Peyer's patch (tissue), 4 donors: ENCODE results near the gene VPREB3. TPM values are rescaled to one million over a fixed set of nuclear protein-coding genes. Genes with fewer than 3 reads are reported as not detected.

ENCODE experiments used
- DNase-seq, 3 donors: peaks; one replicate each; pipeline ENCODE4 v3.0.0-alpha.2; 2017 to 2019
- H3K27ac ChIP-seq, 4 donors: fragments of 200-600 bp; sonication (generic); one replicate each; pipeline ENCODE4 v1.5.1; 2016 to 2019
- H3K27me3 ChIP-seq, 2 donors: fragments of 200-600 bp; sonication (generic); one replicate each; pipeline ENCODE4 v1.5.1; 2019
- H3K36me3 ChIP-seq, 3 donors: fragments of 200-600 bp; sonication (generic); one replicate each; pipeline ENCODE4 v1.5.1; 2016 to 2019
- H3K4me1 ChIP-seq, 4 donors: fragments of 200-600 bp; sonication (generic); one replicate each; pipeline ENCODE4 v1.5.1; 2016 to 2019
- H3K4me3 ChIP-seq, 4 donors: fragments of 200-600 bp; sonication (generic); 1 replicate in 3 of 4; 2 replicates in 1 of 4; pipeline ENCODE4 v1.5.1; 2016 to 2019; ENCODE audit warnings: mild to moderate bottlenecking in 1 of 4
- H3K9me3 ChIP-seq, 4 donors: fragments of 200-600 bp; sonication (generic); one replicate each; pipeline ENCODE4 v1.5.1; 2016 to 2019; ENCODE audit warnings: mild to moderate bottlenecking in 1 of 4
- CTCF ChIP-seq, 6 experiments: fragments of 450-650 bp in 4 of 6; fragments of 200-600 bp in 2 of 6; sonication (generic) in 1 of 6; IDR thresholded peaks; one replicate each; pipeline ENCODE4 v1.5.1; 2017 to 2019; ENCODE audit warnings: antibody characterized with exemption in 6 of 6, mild to moderate bottlenecking in 3 of 6, moderate library complexity in 1 of 6
- POLR2A ChIP-seq, 2 donors: fragments of 450-650 bp; IDR thresholded peaks; one replicate each; pipeline ENCODE4 v1.5.1; 2017; ENCODE audit warnings: antibody characterized with exemption in 2 of 2, mild to moderate bottlenecking in 2 of 2, moderate library complexity in 2 of 2
- total RNA-seq, 4 donors: library from RNA; depleted of rRNA; stranded (reverse); fragments of >200 nt; gene quantifications; one replicate each; pipeline ENCODE4 v1.1.0, GENCODE V29; 2016

The VPREB3 gene
- total RNA-seq, 4 donors from 2014 or later = 29.7 TPM; not detected in 3

GRCh38 chr22:23718371-23719165, 35.7 kb downstream of the VPREB3 start:
- DNase-seq = no peak
- H3K36me3 ChIP-seq = peaks cover 0 to 14% (median 0%) of the 10 kb centered on the region in 3 donors
- no peak overlapping the region for H3K27ac ChIP-seq

GRCh38 chr22:23716811-23717801, 37.1 kb downstream of the VPREB3 start:
- Histone ChIP-seq H3K27ac (peak overlapping the region; percentile 60 to 83 (median 76)), H3K9me3 (no peaks in the 10 kb centered on the region)

More at GRCh38 chr22:23718371-23719165, 35.7 kb downstream of the VPREB3 start:
- H3K4me3 ChIP-seq = no peak overlapping the region
- peaks cover 0 to 15% (median 8%) of the 10 kb centered on the region in 4 donors for H3K4me1 ChIP-seq
- no peaks in the 10 kb centered on the region for H3K27me3 ChIP-seq
- H3K9me3 ChIP-seq = no peaks in the 10 kb centered on the region
- no peak for TF ChIP-seq CTCF (IDR thresholded peaks at IDR 0.05)
- TF ChIP-seq POLR2A (IDR thresholded peaks at IDR 0.05) = no peak

GRCh38 chr22:23715806-23716375, 38.3 kb downstream of the VPREB3 start:
- Histone ChIP-seq H3K4me3 (peak overlapping the region in 3 of 4 donors; percentile 80 to 91 (median 83)), H3K9me3 (no peaks in the 10 kb centered on the region), H3K27ac (peak overlapping the region in 1 of 4 donors; percentile 21)

More at GRCh38 chr22:23716811-23717801, 37.1 kb downstream of the VPREB3 start:
- H3K4me1 ChIP-seq = peaks cover 0 to 15% (median 8%) of the 10 kb centered on the region in 4 donors
- DNase-seq = peak; percentile 85 to 94 (median 89)
- H3K27me3 ChIP-seq = no peaks in the 10 kb centered on the region
- H3K4me3 ChIP-seq = peak overlapping the region; percentile 60 to 91 (median 82)
- peaks cover 0 to 28% (median 0%) of the 10 kb centered on the region in 3 donors for H3K36me3 ChIP-seq
- TF ChIP-seq CTCF (IDR thresholded peaks at IDR 0.05) (no peak), POLR2A (IDR thresholded peaks at IDR 0.05) (peak; percentile 82 to 90)

DNA sequence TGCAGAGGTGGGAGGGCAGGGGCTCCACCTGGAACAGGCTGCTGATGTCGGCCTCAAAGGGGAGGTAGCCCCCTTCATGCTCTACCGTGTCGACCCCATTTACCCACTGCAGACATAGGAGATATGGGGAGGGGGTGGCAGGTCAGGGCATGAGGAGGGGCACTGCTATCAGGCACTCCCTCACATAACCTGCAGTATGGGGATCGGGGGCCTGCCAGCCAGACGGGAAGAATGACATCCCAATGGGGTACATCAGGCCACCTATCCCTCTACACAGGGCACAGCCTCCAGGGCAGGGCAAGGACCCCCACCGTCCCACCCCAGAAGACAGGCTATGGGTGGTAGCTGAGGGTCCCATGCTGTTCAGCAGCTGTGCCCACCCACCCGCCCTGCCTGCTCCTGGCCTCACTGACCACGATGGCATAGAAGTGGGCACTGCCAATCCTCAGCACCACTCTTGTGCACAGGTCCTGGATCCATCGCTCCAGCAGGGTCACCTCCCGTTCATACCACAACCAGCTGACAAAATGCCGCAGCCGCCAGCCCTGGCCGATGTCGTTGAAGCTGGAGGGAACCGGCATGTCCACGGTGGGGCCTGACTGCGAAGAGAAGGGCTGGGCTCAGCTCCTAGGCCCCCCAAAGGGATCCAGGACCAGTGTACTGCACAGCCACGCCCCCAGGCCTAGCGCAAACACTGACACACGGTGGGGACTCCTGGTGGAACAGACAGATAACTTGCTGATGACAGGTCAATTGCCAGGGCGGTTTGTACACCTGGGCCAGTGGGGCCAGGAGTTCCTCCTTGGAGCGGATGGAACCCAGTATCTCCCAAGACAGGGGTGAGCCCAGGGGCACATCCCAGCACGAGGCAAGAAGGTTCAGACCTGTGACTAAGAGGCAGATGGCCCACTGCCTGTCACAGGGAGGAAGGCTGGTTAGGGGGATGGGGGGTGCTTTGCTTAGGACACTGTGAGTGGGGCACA, 39.3 kb downstream of the VPREB3 start:
- peaks cover 0 to 51% (median 0%) of the 10 kb centered on the region in 3 donors for H3K36me3 ChIP-seq
- H3K4me3 ChIP-seq = no peak overlapping the region
- H3K9me3 ChIP-seq = no peaks in the 10 kb centered on the region
- H3K4me1 ChIP-seq = peaks cover 0 to 15% (median 8%) of the 10 kb centered on the region in 4 donors
- no peaks in the 10 kb centered on the region for H3K27me3 ChIP-seq
- TF ChIP-seq CTCF (IDR thresholded peaks at IDR 0.05) = no peak
- TF ChIP-seq POLR2A (IDR thresholded peaks at IDR 0.05) = no peak
- no peak for DNase-seq
- H3K27ac ChIP-seq = no peak overlapping the region

More at GRCh38 chr22:23715806-23716375, 38.3 kb downstream of the VPREB3 start:
- Histone ChIP-seq H3K27me3 (no peaks in the 10 kb centered on the region), H3K4me1 (peaks cover 0 to 15% (median 8%) of the 10 kb centered on the region in 4 donors), H3K36me3 (peaks cover 0 to 41% (median 0%) of the 10 kb centered on the region in 3 donors)
- DNase-seq = peak in 1 of 3 donors; percentile 33
- TF ChIP-seq CTCF (IDR thresholded peaks at IDR 0.05) (no peak), POLR2A (IDR thresholded peaks at IDR 0.05) (no peak)
